Heart left ventricle (tissue), 13 donors: ENCODE data around the gene GTSE1.

Experiments
- POLR2A ChIP-seq, 2 donors: fragments of 450-650 bp; IDR thresholded peaks; one replicate each; pipeline ENCODE4 v1.6.1; 2017; ENCODE audit warnings: antibody characterized with exemption in 2 of 2, mild to moderate bottlenecking in 2 of 2, moderate library complexity in 2 of 2
- TF ChIP-seq, protein P1 (sequence below), 12 donors: fragments of 200-600 bp; sonication (generic) in 4 of 12; IDR thresholded peaks; one replicate each; pipeline versions ENCODE4 v1.5.0 to v1.8.0; 2018 to 2022; ENCODE audit warnings: antibody characterized with exemption in 12 of 12, mild to moderate bottlenecking in 5 of 12
- donor health status: ischemic (EF 13 %, LVEDD 7.1; RV severe dilation, severe dysfunction).
- donor health status: DM: no; HTN: yes; CAD: no.
- donor health status: DM: no; HTN: no; CAD: no.
- donor health status: ischemic (EF 25% LVEDD 6.9; RV normal size, moderate dysfunction).
- donor health status: ischemic (EF 25% LVEDD 5.7; RV mildly dilated, moderate dysfunction).
- donor health status: ischemic (EF 35%, LVEDD 5.7; RV mildly dilated, moderate dysfunction).
- donor health status: nonischemic (EF 11% LVEDD 7.7; RV severe dilation, severe dysfunction).
- donor health status: DM: yes; HTN: yes; CAD: no.
- donor health status: PGD.
- donor health status: ischemic (EF 29% LVEDD 5.4; RV normal size, mild dysfunction).
- donor health status: nonischemic (EF 23%, LVEDD 6.1; RV moderate dilation, normal function).

DNA sequence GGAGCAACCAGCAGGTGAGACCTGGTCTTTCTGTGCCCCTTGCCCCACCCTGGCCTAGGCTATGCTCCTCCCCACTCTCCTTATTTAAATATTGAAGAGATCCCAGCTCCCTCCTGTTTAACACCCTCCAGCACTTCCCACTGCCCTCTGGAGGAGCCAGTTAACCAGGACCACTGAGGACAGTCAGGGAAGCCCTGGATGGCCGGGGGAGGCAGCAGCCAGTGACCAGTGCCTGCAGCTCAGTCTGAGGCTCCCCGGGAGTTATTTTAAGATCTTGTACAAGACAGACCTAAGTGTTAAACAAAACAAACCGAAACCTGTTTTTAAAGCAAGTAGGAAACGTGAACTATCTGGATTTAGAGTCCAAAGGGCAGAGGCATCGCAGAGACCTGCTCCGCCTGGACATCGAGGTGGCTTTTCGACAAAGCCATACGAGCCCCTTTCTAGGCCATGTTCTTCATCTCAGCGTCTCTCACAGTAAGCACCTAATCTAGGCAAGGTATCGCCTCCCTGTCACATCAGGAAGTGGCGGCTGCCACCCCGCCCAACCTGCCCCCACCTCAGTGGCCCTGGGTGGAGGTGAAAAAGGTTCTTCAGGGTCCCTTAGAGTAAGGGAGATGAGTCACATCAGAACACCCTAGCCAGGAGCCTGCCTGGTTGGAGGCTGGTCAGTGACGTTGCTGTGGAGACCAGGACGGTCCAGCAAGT is 74.1 kb downstream of the GTSE1 start:
- TF ChIP-seq, protein P1, sequence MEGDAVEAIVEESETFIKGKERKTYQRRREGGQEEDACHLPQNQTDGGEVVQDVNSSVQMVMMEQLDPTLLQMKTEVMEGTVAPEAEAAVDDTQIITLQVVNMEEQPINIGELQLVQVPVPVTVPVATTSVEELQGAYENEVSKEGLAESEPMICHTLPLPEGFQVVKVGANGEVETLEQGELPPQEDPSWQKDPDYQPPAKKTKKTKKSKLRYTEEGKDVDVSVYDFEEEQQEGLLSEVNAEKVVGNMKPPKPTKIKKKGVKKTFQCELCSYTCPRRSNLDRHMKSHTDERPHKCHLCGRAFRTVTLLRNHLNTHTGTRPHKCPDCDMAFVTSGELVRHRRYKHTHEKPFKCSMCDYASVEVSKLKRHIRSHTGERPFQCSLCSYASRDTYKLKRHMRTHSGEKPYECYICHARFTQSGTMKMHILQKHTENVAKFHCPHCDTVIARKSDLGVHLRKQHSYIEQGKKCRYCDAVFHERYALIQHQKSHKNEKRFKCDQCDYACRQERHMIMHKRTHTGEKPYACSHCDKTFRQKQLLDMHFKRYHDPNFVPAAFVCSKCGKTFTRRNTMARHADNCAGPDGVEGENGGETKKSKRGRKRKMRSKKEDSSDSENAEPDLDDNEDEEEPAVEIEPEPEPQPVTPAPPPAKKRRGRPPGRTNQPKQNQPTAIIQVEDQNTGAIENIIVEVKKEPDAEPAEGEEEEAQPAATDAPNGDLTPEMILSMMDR (IDR thresholded peaks at IDR 0.05) = no peak
- no peak for TF ChIP-seq POLR2A (IDR thresholded peaks at IDR 0.05)
